HL-60 (cell line): ENCODE data around the gene CLDN14.

Experiments used
- GABPA ChIP-seq: IDR thresholded peaks from 2 replicates; pipeline ENCODE4 v1.6.1; 2012; ENCODE audit warnings: low read depth
- POLR2AphosphoS5 ChIP-seq: IDR thresholded peaks from 2 replicates; pipeline ENCODE4 v1.6.1; 2012; ENCODE audit warnings: low read depth
- TF ChIP-seq, protein P1 (sequence below): IDR thresholded peaks from one replicate; pipeline ENCODE4 v1.5.1; 2011; ENCODE audit warnings: low read length, control low read depth, inconsistent platforms; ENCODE audit not compliant: insufficient read depth

DNA sequence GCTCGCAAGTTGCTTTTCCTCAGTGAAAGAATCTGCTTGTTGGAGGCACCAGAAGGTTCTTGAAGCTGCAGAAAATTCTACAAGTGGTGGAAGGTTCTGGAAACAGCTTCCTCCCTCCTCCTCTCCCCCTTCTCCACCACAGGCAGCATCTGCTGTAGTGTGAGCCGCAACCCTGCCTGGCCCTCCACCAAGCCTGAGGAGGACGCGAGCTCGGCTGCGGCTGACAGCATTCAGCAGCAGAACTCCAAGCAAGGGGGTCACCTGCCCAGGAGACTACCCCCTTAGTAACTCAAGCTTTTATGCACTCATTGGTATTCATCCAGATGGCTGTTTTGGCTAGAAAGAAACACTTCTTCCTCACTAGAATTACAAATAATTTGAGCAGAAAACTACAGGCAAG is 48.8 kb upstream of the CLDN14 start:
- TF ChIP-seq POLR2AphosphoS5 = no peak
- TF ChIP-seq, protein P1, sequence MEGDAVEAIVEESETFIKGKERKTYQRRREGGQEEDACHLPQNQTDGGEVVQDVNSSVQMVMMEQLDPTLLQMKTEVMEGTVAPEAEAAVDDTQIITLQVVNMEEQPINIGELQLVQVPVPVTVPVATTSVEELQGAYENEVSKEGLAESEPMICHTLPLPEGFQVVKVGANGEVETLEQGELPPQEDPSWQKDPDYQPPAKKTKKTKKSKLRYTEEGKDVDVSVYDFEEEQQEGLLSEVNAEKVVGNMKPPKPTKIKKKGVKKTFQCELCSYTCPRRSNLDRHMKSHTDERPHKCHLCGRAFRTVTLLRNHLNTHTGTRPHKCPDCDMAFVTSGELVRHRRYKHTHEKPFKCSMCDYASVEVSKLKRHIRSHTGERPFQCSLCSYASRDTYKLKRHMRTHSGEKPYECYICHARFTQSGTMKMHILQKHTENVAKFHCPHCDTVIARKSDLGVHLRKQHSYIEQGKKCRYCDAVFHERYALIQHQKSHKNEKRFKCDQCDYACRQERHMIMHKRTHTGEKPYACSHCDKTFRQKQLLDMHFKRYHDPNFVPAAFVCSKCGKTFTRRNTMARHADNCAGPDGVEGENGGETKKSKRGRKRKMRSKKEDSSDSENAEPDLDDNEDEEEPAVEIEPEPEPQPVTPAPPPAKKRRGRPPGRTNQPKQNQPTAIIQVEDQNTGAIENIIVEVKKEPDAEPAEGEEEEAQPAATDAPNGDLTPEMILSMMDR = no peak
- no peak for TF ChIP-seq GABPA
